Anterior cingulate cortex (tissue), 58 donors: ENCODE results near the gene RAP1GDS1.
"Not testable (repeated sequence)": the region's sequence is repeated elsewhere in the genome, so short reads cannot be mapped to it uniquely, and the experiment has no call there.

ENCODE experiments used
- DNase-seq, 58 donors: peaks; one replicate each; lab custom pipeline; 2025; lab: John Stamatoyannopoulos, UW

The RAP1GDS1 gene

GRCh38 chr4:98421111-98421510, 159.9 kb downstream of the RAP1GDS1 start:
- no peak for DNase-seq

GRCh38 chr4:98423009-98423408, 161.8 kb downstream of the RAP1GDS1 start:
- peak in 4 of 58 donors; percentile 0 to 14 (median 6) for DNase-seq

- DNase-seq = no peak
Observed at GRCh38 chr4:98430708-98431403, 169.7 kb downstream of the RAP1GDS1 start.

GRCh38 chr4:98433691-98434090, 172.5 kb downstream of the RAP1GDS1 start:
- no peak for DNase-seq

- no peak for DNase-seq
Observed at GRCh38 chr4:98434816-98435215, 173.6 kb downstream of the RAP1GDS1 start.

- no peak for DNase-seq
Observed at GRCh38 chr4:98444371-98444770, 183.2 kb downstream of the RAP1GDS1 start.

GRCh38 chr4:98446499-98447375, 185.6 kb downstream of the RAP1GDS1 start:
- no peak for DNase-seq

- DNase-seq = no peak
Observed at GRCh38 chr4:98447648-98448047, 186.5 kb downstream of the RAP1GDS1 start.

GRCh38 chr4:98448908-98449307, 187.7 kb downstream of the RAP1GDS1 start:
- no peak for DNase-seq

- no peak for DNase-seq
Observed at GRCh38 chr4:98452091-98452490, 190.9 kb downstream of the RAP1GDS1 start.

- DNase-seq = not testable (repeated sequence)
Observed at GRCh38 chr4:98457422-98457821, 196.2 kb downstream of the RAP1GDS1 start.

GRCh38 chr4:98461121-98461865, 200.1 kb downstream of the RAP1GDS1 start:
- DNase-seq = not testable (repeated sequence)

GRCh38 chr4:98462487-98462886, 201.3 kb downstream of the RAP1GDS1 start:
- no peak for DNase-seq

- DNase-seq = peak in 6 of 58 donors; percentile 22 to 74 (median 54)
Observed at GRCh38 chr4:98466868-98467599, 205.8 kb downstream of the RAP1GDS1 start.

- peak in 56 of 58 donors; percentile 7 to 90 (median 62) for DNase-seq
Observed at GRCh38 chr4:98467627-98468072, 206.5 kb downstream of the RAP1GDS1 start.

- peak in 52 of 58 donors; percentile 4 to 70 (median 36) for DNase-seq
Observed at GRCh38 chr4:98468709-98469108, 207.5 kb downstream of the RAP1GDS1 start.

GRCh38 chr4:98469771-98470170, 208.6 kb downstream of the RAP1GDS1 start:
- no peak for DNase-seq

- DNase-seq = no peak
Observed at GRCh38 chr4:98470366-98470765, 209.2 kb downstream of the RAP1GDS1 start.

GRCh38 chr4:98470831-98471230, 209.6 kb downstream of the RAP1GDS1 start:
- no peak for DNase-seq

- no peak for DNase-seq
Observed at GRCh38 chr4:98473046-98473445, 211.9 kb downstream of the RAP1GDS1 start.
